Activated CD8-positive, alpha-beta memory T cell treated with anti-CD3 and anti-CD28 coated beads for 48 hours (primary cell): ENCODE data around the gene RNASEH1.
A peak's percentile ranks its signal among the peaks of the same experiment; 100 is the strongest.
"Not testable (repeated sequence)": the region's sequence is repeated elsewhere in the genome, so short reads cannot be mapped to it uniquely, and the experiment has no call there.

ENCODE experiments used
- DNase-seq, 3 experiments: peaks; one replicate each; pipeline ENCODE4 v3.0.0-alpha.2; 2020; ENCODE audit warnings: low read depth in 2 of 3, low spot score in 2 of 3

RNASEH1 gene

GRCh38 chr2:3594493-3595281, 36.6 kb upstream of the RNASEH1 start, which contains the start of gene COLEC11:
COLEC11 (plus strand) TSS chr2:3595112; CDS start chr2:3604341, 9,229 bp downstream.
- DNase-seq = no peak

GRCh38 chr2:3589086-3589485, 31.0 kb upstream of the RNASEH1 start:
- DNase-seq = no peak

GRCh38 chr2:3588084-3588483, 30.0 kb upstream of the RNASEH1 start:
- no peak for DNase-seq

GRCh38 chr2:3587432-3587831, 29.3 kb upstream of the RNASEH1 start:
- no peak for DNase-seq

- no peak for DNase-seq
Observed at GRCh38 chr2:3587021-3587420, 28.9 kb upstream of the RNASEH1 start.

GRCh38 chr2:3586220-3586619, 28.1 kb upstream of the RNASEH1 start:
- DNase-seq = no peak

GRCh38 chr2:3585261-3586109, 27.4 kb upstream of the RNASEH1 start:
- no peak for DNase-seq

- no peak for DNase-seq
Observed at GRCh38 chr2:3584608-3585260, 26.6 kb upstream of the RNASEH1 start.

GRCh38 chr2:3584076-3584475, 25.9 kb upstream of the RNASEH1 start:
- DNase-seq = no peak

GRCh38 chr2:3581367-3582262, 23.5 kb upstream of the RNASEH1 start:
- no peak for DNase-seq

- DNase-seq = no peak
Observed at GRCh38 chr2:3580449-3580848, 22.3 kb upstream of the RNASEH1 start.

- DNase-seq = no peak
Observed at GRCh38 chr2:3578987-3579386, 20.9 kb upstream of the RNASEH1 start.

- not testable (repeated sequence) for DNase-seq
Observed at GRCh38 chr2:3576263-3576630, 18.1 kb upstream of the RNASEH1 start.

- DNase-seq = peak in 1 of 3 experiments; percentile 19
Observed at GRCh38 chr2:3575534-3576262, 17.6 kb upstream of the RNASEH1 start.

- no peak for DNase-seq
Observed at GRCh38 chr2:3574155-3574554, 16.0 kb upstream of the RNASEH1 start.

- DNase-seq = no peak
Observed at GRCh38 chr2:3572620-3573019, 14.5 kb upstream of the RNASEH1 start.

GRCh38 chr2:3571284-3571683, 13.2 kb upstream of the RNASEH1 start:
- no peak for DNase-seq

- DNase-seq = not testable (repeated sequence)
Observed at GRCh38 chr2:3569656-3570055, 11.5 kb upstream of the RNASEH1 start.

GRCh38 chr2:3566806-3567205, 8.7 kb upstream of the RNASEH1 start:
- DNase-seq = no peak

GRCh38 chr2:3565117-3565516, 7.0 kb upstream of the RNASEH1 start:
- DNase-seq = no peak
